Inferior parietal cortex (tissue), 1 donor: ENCODE results near the gene ZXDC.

ENCODE experiments used
- DNase-seq: peaks from one replicate; pipeline ENCODE4 v3.0.0-alpha.2; 2016; ENCODE audit errors: extremely low spot score

The ZXDC gene

DNA sequence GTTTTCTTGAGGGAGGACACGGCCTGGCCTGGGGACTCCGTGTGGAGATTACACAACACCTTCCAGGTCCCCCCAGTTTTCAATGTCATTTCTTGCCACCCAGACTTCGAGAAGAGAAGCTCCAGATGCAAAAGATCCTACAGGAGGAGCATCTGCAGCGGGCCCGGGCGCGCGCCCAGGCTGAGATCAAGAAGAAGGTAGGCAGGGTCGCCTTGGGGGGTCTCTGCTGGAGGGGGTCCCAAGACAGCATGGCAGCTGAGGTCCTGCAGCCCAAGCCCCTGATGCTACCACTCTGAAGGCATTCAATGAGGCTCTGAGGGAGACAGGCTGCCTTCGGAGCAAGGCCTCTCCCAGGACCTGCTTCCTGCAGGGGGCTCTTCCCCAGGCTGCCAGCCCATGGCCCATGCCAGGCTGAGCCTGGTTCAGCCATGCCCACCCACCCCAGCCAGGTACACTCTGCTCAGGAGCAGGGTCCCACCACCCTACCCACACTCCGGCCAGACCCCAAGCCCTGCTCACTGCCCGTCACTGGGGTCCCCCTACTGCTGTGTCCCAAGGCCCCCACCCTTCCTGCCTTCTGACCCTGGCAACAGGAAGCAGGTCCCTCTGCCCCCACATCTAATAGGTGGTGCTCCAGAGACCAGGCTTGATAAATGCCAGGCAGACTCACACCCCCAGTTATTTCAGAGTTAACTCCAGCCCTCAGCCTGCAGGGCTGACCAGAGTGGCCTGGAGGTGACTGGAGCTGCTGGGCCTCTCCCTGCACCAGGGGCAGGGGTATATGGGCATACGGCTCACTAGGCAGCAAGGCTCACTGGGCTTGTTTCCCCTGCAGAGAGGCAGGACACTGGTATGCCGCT lies 40.0 kb downstream of the ZXDC start:
- DNase-seq, result no peak

DNA sequence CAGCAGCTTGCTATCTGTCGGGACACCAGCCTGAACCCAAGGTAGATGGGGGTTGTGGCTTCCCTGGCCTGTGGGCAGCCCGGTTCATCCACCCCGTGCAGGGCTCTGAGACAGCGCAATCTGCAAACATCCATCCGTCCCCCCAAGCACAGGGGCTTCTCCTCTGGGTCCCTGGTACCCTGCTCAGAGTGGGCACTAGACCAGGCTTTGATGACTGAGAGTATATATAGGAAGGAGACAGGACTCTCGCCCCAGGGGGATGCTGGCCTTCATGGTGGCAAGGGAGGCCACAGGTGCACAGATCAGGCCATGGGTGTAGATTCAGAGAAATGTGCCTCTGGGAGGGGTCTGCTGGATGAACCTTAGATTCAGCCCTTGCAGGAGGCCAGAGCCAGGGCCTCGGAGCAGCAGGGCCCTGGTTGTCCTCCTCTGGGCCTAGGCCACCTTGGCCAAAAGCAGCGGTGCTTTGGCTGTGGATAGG lies 40.7 kb downstream of the ZXDC start:
- DNase-seq, result no peak

DNA sequence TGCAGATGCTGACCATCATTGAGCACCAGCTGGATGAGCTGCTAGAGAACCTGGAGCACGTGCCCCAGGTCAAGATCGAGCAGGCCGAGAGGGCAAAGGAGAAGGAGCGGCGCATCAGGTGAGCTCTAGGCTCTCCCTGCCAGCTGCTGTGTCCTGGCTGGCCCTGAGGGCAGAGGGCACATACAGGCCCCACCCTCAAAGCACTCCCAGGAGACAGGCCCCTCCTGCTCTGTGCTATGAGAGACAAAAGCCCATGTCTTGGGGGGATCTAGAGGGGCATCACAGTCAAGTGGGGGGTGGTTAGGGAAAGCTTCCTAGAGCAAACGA lies 41.5 kb downstream of the ZXDC start:
- DNase-seq, result no peak

DNA sequence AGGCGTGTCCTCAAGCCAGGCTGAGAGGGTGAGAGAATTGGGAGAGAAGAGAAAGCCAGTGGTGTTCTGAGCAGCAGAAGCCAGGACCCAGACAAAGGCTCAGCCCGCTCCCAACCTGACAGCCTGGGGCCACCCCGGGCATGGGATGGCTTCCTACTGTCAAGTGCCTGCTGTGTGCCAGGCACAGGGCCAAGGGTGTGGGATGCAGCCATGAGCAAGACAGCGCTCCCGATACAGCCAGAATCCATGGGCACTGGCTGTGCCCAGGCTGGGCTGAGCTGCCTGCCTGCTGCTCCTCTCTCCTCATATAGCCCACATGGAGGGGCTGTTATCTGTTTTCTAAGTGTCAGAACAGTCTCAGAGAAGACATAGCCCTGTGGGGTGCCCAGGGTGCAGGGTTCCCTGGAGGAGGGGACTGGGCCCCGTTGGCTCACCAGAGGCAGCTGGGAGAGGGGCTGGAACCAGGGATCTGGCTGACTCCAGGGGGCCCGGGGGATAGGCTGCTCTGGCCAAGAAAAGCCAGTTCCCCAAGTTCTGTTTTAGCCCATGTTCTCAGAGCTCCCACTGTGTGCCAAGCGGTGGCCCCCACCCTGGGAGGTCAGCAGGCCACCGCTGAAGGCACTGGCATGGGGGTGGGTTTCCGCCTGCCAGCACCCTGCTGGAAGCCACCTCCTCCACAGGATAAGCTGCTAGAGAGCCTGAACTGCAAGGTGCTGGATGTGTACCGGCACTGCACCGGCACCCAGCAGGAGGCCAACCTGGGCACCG lies 42.0 kb downstream of the ZXDC start:
- DNase-seq, result no peak

DNA sequence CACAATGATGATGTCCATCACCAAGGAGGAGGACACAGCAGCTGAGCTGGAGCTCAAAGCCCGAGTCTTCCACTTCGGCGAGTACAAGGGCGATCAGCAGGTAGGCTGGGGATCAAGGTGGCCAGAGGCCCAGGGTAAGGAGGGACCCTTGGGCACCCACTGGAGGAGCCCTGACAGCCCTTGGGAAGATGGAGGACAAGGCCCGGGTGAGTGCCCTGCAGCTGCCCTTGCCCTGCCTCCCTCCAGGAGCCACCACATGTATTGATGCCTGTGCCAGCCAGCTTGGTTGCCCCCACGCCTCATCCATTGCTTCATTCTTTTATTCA lies 42.6 kb downstream of the ZXDC start:
- DNase-seq, result no peak

DNA sequence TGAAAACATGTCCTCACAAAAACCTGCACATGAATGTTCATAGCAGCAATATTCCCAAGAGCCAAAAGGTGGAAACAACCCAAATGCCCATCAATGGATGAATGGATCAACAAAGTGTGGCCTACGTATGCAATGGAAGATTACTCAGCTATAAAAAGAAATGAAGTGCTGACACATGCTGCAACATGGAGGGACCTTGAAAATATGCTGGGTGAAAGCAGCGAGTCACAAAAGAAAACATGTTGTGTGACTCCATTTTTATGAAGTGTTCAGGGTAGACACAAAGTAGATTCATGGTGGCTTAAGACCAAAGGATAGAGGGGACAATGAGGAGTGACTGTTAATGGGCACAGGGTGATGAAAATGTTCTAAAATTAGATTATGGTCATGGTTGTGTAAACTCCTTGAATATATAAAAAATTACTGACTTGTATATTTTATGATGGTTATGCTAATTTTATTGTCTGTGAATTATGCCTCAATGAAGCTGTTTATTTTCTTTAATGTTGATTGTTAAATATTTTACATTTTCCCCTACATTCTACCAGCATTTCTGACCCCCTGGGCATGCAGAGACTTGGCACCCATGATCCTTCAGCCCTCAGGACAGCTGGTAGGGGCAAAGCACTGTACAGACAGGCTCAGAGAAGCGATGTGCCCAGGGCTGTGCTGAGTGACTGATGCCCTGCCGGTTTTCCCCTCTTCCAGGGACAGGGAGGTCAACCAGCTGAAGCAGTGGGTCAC lies 43.2 kb downstream of the ZXDC start:
- DNase-seq, result no peak

DNA sequence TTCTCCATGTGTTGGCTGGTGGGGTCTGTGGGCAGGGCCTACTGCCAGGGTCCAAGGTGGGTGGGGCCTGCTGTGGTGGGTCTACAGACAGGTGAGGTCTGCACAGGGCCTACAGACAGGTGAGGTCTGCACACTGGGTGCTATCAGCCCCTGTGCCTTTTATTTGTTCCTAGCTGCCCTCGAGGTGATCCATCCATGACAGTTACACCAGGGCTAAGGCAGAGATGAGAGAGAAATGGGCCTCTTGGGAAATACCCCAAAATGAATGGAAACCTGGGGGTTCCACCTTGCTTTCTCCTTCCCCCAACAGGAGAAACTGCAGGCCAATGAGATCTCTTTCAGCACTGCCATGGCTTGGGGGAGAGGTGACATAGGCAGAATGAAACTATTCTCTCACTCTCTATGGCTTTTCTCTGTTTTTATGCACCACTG lies 44.6 kb downstream of the ZXDC start:
- no peak for DNase-seq

DNA sequence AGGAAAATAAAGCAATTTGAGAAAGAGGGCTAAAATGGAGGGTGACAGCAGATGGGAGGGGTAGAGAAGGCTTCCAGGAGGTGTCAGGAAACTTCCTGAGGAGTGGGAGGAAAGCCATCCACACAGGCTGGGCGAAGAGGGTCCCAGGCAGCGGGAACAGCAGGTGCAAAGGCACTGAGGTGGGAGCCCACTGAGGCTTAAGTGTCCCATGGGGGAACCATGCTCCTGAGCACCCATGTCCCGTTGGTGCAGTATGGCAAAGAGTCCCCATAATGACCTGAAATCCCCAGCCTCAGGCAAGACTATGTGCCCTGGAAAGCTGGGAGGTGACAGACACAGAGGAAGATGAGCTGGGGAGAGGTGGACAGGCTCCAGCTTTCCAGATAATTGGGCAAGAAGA lies 50.9 kb downstream of the ZXDC start:
- DNase-seq, result no peak

DNA sequence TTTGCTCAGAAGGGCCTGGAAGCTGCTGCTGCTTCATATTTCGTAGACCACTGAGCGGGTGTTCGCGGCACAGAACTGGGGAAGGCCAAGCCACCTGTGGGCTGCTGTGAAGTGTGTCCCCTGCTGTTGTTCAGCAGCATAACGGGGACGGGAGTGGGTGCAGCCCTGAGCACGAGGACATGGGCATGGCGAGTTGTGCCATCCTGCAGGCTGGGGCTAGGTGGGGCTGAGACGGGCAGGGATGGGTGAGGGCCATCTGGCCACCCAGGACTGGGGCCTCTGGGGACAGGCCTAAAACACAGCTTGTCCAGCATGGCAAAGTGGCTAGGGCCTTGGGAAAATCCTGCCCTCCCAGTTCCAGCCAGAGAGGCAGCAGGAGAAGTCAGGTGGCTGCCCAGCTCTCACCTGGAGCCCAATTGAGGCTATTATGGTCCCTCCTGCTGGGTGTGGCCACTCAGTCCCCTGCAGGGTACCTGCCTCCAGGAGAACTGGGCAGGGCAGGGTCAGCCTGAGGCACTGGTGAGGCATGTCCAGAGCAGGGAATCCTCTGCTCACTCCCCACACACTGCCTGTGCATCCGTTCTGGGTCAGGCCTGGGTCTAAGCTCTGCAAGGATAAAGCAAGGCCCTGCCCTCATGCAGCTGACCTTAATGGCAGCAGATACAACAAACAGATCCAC lies 51.5 kb downstream of the ZXDC start:
- DNase-seq, result no peak

DNA sequence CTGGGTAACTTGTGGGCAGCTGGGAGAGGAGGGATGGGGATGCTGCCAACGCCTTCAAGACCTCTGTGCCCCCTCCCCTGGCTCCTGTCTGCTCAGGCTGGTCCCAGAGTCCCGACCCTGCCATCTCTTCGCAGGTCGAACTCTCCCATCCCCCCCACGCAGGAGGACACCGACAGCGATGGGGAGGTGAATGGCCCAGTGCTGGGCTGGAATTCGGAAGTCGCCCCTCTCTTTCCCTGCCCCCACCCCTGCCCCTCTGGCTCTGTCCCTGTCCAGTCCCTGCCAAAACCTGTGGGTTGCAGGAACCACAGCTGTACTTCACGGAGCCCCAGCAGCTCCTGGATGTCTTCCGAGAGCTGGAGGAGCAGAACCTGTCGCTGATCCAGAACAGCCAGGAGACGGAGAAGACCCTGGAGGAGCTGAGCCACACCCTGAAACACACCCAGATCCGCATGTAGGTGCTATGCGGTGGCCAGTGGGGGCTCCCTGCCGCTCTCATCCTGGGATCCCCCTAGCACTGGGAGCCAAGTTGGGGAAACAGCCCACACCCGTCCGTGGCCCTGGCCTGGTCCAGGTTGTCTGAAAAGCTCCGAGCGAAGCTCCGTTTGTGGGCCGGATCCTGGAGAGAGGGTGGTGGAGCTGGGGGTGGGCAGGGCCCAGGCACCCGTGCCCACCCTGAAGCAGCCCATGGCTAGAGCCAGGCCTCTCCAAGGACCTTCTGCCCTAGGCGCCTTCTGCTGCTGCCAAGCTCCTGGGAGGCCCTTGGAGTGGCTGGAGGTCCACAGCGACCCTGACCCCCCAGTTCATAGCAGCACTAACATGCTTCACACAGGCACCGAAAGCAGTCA lies 52.3 kb downstream of the ZXDC start:
- DNase-seq, result no peak

DNA sequence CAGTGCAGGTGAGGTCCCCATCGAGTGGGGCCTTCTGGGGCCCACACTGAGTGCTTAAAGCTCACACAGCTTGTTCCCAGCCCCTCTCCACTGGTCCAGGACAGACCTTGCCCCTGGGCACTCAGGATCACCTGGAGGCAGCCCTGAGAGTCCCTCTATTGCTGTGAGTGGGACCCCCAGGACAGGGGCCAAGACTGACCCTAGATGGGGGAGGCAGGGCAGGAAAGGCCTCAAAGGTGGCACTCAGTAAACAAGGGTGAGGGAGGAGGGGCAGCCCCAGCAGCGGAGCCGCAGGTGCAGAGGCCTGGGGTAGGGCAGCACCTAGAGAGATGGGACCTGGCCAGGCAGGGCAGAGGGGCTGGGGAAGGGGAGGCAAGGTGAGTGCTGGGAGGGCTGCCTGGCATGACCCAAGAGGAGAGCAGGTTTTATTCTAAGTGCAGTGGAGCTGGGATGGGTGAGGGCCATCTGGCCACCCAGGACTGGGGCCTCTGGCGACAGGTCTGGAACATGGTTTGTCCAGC lies 53.1 kb downstream of the ZXDC start:
- no peak for DNase-seq

DNA sequence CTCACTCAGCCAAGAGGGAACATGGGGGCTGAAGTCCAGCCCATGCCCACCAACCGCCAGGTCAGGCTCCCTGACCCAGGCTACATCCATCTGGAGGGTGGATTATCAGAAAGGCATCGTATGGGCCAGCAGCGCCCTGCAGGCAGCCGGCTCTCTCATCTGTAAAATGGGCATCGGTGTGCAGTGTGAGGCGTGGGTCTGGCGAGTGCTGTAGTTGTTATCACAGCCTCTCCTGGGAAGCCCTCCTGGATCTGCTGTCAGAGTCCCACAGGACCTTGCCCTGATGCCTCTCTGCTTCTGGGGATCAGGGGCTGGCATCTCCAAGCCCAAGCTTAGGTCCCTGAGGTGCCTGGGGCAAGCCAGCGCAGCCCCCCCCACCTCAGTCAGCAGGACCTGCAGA lies 53.6 kb downstream of the ZXDC start:
- DNase-seq, result no peak

DNA sequence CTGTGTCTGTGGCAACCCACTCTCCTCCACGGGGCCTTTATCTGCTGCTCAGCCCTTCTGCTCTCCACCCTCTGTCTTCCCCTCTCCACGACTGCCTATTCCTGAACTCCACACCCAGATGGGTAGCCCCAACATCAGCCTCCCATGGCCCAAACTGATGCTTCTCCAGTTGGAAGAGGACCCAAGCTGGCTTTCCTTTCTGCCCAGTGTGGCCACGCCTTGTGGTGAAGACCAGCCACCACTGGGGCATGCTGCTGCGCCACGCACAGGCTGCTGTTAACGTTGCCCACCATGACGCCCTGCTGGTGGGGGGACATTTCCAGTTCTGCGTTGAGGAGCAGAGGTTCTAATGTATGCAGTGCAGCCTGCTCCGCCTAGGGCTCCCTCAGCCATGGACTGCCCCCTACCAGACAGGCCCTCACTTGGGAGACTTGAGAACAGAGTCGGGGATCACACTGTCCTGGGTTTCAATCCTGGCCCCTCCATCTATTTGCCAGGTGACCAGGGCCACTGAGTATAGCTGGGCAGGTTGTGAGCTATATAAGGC lies 54.0 kb downstream of the ZXDC start:
- DNase-seq, result no peak

DNA sequence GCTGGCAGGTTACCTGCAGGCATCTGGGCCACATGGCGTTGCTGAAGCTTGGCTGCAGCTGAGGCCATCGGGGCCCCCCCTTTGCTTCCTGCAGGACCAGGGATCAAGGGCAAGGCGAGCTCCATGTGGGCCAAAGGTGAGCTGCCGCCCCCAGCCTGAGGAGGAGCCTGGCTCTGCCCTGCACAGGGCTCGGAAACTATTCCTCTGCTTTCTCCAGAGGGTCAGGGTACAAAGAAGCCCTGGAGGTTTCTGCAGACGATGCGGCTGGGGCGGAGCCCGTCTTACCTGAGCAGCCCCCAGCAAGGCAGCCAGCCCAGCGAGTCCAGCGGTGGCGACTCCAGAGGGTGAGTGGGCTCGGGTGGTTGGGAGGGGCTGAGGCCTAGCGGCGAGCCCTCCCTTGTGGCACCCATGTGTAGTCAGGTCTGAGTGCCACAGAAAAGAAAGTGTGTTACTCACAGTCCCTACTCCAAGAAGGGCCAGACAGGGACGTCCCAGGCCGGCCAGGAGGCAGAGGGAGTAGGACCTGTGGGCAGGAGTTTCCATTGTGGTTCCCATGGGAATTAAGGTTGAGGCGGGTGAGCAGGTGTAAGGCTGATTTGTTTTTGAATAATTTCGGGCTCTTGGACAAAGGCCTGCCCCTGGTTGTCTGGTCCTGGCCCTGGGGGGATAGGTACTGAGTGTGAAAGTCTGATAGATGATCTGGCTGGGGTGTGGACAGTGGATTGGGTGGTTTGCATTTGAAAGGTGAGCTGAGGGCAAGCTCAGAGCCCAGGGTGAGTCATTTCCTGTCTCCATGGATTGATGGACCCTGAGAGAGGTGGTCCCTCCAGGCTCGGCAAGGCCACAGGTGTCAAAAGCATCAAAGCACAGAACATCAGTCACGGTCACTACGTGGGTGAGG lies 55.6 kb downstream of the ZXDC start:
- DNase-seq, result no peak

DNA sequence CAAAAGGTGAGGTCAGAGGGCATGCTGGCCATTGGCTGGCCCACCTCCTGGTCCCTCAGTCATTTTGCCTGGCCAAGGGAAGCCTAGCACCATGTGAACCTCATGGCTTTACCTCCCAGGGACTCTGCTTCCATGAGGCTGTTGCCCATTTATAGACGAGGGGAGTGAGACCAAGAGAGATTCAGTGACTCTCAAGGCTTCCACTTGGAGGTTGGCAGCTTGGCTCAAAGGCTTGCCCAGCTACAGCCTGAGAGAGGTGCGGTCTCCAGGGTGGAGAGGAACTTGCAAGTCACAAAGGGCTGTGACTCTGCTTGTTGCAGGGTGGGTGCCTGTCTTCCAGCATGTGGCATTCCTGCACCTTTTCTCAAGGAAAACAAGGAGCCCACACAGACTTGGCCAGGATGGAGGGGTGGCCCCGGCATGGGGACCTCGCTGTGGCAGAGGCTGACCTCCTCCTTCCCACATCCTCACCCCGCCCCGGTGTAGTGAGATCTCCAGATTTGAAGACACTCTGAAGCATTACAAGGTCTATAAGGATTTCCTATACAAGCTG lies 56.5 kb downstream of the ZXDC start:
- DNase-seq, result no peak

DNA sequence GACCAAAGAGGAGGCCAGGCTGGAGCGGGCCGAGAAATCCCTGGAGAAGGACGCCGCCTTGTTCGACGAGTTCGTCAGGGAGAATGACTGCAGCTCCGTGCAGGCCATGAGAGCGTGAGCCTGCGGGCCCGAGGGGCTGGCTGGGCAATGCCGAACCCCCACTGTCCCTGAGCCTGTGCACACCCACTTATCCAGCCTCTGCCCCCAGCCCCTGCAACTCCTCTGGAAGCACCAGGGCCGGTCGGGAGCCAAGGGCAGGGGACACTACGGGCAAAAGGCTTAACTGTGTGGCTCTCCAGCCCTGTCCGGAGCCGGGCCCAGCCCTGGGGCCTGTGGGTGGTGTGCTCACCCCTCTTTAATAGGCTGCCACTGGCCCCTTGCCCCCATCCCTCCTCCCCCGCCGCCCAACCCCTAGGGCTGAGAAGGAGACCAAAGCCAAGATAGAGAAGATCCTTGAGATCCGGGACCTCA lies 57.0 kb downstream of the ZXDC start:
- DNase-seq, result no peak

DNA sequence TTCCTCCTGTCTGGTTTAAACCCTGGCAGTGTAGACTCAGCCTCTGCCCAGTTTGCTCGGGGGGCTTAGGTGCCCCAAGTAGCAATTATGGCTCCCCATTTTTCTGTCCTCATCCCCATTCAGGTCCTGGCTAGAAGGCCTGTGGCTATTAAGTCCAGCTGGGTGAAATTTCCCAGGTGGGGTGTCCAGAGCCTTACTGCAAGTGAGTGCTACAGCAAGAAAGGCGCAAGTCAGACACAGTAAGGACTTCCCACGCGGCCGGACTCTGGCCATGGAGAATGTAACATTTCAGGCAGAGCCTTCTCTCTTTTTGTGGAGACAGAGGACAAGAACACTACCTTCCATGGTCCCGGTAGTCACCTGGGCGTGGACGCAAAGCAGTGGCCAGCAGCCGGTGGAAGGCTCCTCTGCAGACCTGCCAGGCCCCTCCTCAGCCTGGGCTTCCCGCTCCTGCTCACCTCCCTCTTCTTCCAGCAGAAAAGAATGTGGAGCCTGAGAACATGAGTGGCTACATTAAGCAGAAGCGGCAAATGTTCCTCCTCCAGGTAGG lies 57.6 kb downstream of the ZXDC start:
- DNase-seq, result no peak

DNA sequence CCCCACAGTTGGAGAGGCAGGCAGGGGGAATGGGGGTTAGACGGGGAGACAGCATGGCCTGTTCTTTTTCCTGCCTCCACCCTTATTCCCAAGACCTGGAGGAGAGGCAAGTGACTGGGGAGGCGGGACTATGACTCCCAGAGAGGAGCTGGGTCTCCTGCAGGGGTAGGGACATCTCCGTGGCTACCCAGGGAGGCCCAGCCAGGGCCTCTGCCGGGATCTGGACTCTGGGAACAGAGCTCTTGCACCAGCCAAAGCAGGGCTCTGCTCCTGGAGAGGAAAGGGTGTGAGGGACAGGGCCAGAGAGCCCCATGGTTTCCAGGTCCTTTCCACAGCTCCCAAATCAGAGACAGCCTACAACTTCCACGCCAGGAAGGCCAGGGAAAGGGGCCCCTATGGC lies 58.2 kb downstream of the ZXDC start:
- no peak for DNase-seq

DNA sequence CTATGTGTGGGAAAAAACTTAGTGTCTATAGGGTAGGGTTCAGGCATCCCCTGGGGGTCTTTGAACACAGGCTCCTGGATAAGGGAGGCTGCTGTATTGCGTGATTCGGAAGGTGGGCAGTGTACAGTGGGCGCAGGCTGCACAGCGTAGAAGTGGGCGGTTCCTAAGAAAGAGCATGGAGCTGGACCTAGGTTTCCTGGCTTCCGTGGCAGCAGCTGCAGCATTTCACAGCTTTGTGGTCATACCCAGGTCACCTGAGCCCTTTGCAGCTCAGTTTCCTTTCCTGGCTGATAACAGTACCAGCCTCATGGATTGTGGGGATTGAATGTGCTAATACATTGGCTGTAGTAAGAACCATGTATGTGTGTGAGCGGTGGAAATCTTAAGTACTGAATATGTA lies 58.7 kb downstream of the ZXDC start:
- no peak for DNase-seq
